BLaER1 treated with 17β-estradiol and CSF1 and Interleukin-3, amounts not matched to agents 10 nM and 100 nM (cell line): ENCODE measurements around the gene IGLON5.

ENCODE experiments used
- H3K27ac ChIP-seq, 11 experiments: shearing (Covaris generic); formaldehyde crosslinking; 2 replicates each; pipeline ENCODE4 v1.8.1; 2022
- H3K27me3 ChIP-seq, 11 experiments: shearing (Covaris generic); formaldehyde crosslinking; 2 replicates each; pipeline ENCODE4 v1.8.1; 2022
- H3K36me3 ChIP-seq, 11 experiments: shearing (Covaris generic); formaldehyde crosslinking; 2 replicates each; pipeline ENCODE4 v1.8.1; 2022
- H3K4me1 ChIP-seq, 10 experiments: shearing (Covaris generic); formaldehyde crosslinking; 2 replicates each; pipeline ENCODE4 v1.8.1; 2022
- H3K4me2 ChIP-seq, 11 experiments: shearing (Covaris generic); formaldehyde crosslinking; 2 replicates each; pipeline ENCODE4 v1.8.1; 2022
- H3K4me3 ChIP-seq, 10 experiments: shearing (Covaris generic); formaldehyde crosslinking; 2 replicates each; pipeline ENCODE4 v1.8.1; 2022
- H3K9ac ChIP-seq, 11 experiments: shearing (Covaris generic); formaldehyde crosslinking; 2 replicates each; pipeline ENCODE4 v1.8.1; 2022
- H3K9me3 ChIP-seq, 11 experiments: shearing (Covaris generic); formaldehyde crosslinking; replicated peaks in 1 of 11; 2 replicates each; pipeline ENCODE4 v1.8.1; 2022
- H4K20me1 ChIP-seq, 11 experiments: shearing (Covaris generic); formaldehyde crosslinking; 2 replicates each; pipeline ENCODE4 v1.8.1; 2022
- Cebpa-rat ChIP-seq, 11 experiments: shearing (Covaris generic); IDR thresholded peaks; 2 replicates each; pipeline ENCODE4 v1.8.1; 2022

IGLON5 gene

DNA sequence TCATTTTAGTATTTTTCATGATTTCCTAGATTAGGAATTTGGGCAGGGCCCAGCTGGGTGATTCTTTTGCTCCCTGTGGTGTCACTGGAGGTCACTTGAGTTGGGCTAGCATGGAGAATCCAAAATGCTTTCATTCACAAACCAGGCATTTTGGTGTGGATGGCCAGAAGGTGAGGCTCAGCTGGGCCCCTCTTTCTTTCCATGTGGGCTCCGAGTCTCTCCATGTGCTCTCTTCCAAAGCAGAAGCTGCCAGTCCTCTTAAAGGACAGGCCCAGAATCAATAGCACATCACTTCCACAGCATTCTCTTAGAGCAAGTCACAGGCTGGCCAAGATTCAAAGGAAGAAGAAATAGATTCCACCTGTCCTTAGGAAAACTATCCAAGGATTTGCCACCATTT is 21.8 kb upstream of the IGLON5 start:
- H3K4me2 ChIP-seq: no peak overlapping the region
- no peaks in the 10 kb centered on the region for H3K36me3 ChIP-seq
- no peak for TF ChIP-seq Cebpa-rat (IDR thresholded peaks at IDR 0.05)
- H3K9ac ChIP-seq: no peak overlapping the region
- peaks cover 20 to 37% (median 33%) of the 10 kb centered on the region in 10 experiments for H3K4me1 ChIP-seq
- H4K20me1 ChIP-seq: no peaks in the 10 kb centered on the region
- H3K9me3 ChIP-seq: peaks cover 0 to 14% (median 0%) of the 10 kb centered on the region in 11 experiments; a peak in 4 of 22 replicates
- H3K27me3 ChIP-seq: no peaks in the 10 kb centered on the region
- H3K4me3 ChIP-seq: no peak overlapping the region
- H3K27ac ChIP-seq: no peak overlapping the region

- H3K9ac ChIP-seq: peak overlapping the region in 8 of 11 experiments; percentile 64 to 80 (median 74); a peak in 14 of 22 replicates
- no peaks in the 10 kb centered on the region for H4K20me1 ChIP-seq
- peak overlapping the region in 4 of 10 experiments; percentile 48 to 60 (median 51); a peak in 6 of 20 replicates for H3K4me3 ChIP-seq
- TF ChIP-seq Cebpa-rat (IDR thresholded peaks at IDR 0.05): no peak
- H3K4me2 ChIP-seq: peak overlapping the region; percentile 84 to 98 (median 89)
- H3K27me3 ChIP-seq: peaks cover 0 to 5% (median 0%) of the 10 kb centered on the region in 11 experiments; a peak in 1 of 22 replicates
- peak overlapping the region in 9 of 11 experiments; percentile 79 to 89 (median 84); a peak in 18 of 22 replicates for H3K27ac ChIP-seq
- peaks cover 34 to 61% (median 53%) of the 10 kb centered on the region in 10 experiments for H3K4me1 ChIP-seq
- no peaks in the 10 kb centered on the region for H3K36me3 ChIP-seq
- H3K9me3 ChIP-seq: peaks cover 0 to 14% (median 0%) of the 10 kb centered on the region in 11 experiments; a peak in 4 of 22 replicates
Observed at GRCh38 chr19:51292971-51293370, 18.5 kb upstream of the IGLON5 start.

GRCh38 chr19:51293571-51294210 is 17.8 kb upstream of the IGLON5 start:
- TF ChIP-seq Cebpa-rat (IDR thresholded peaks at IDR 0.05): no peak
- Histone ChIP-seq H3K36me3 (no peaks in the 10 kb centered on the region), H3K27me3 (peaks cover 0 to 5% (median 0%) of the 10 kb centered on the region in 11 experiments; a peak in 1 of 22 replicates), H3K4me2 (peak overlapping the region; percentile 84 to 98 (median 89)), H3K9ac (peak overlapping the region in 10 of 11 experiments; percentile 5 to 80 (median 74); a peak in 20 of 22 replicates), H3K4me1 (peaks cover 34 to 61% (median 53%) of the 10 kb centered on the region in 10 experiments), H4K20me1 (no peaks in the 10 kb centered on the region), H3K9me3 (peaks cover 0 to 14% (median 0%) of the 10 kb centered on the region in 11 experiments; a peak in 4 of 22 replicates), H3K4me3 (peak overlapping the region in 8 of 10 experiments; percentile 29 to 60 (median 45); a peak in 14 of 20 replicates), H3K27ac (peak overlapping the region in 10 of 11 experiments; percentile 51 to 89 (median 83); a peak in 20 of 22 replicates)

GRCh38 chr19:51294211-51294976 is 17.1 kb upstream of the IGLON5 start:
- TF ChIP-seq Cebpa-rat (IDR thresholded peaks at IDR 0.05): no peak; a peak in 1 of 22 replicates
- H3K4me3 ChIP-seq: peak overlapping the region in 8 of 10 experiments; percentile 29 to 60 (median 48); a peak in 16 of 20 replicates
- no peaks in the 10 kb centered on the region for H4K20me1 ChIP-seq
- H3K9me3 ChIP-seq: peaks cover 0 to 14% (median 0%) of the 10 kb centered on the region in 11 experiments; a peak in 4 of 22 replicates
- peak overlapping the region in 10 of 11 experiments; percentile 5 to 80 (median 74); a peak in 19 of 22 replicates for H3K9ac ChIP-seq
- H3K4me2 ChIP-seq: peak overlapping the region; percentile 84 to 98 (median 89)
- H3K4me1 ChIP-seq: peaks cover 34 to 61% (median 53%) of the 10 kb centered on the region in 10 experiments
- peaks cover 0 to 5% (median 0%) of the 10 kb centered on the region in 11 experiments; a peak in 1 of 22 replicates for H3K27me3 ChIP-seq
- H3K27ac ChIP-seq: peak overlapping the region in 10 of 11 experiments; percentile 51 to 89 (median 83); a peak in 20 of 22 replicates
- no peaks in the 10 kb centered on the region for H3K36me3 ChIP-seq

- no peak for TF ChIP-seq Cebpa-rat (IDR thresholded peaks at IDR 0.05)
- H4K20me1 ChIP-seq: no peaks in the 10 kb centered on the region
- H3K4me1 ChIP-seq: peaks cover 34 to 61% (median 53%) of the 10 kb centered on the region in 10 experiments
- peak overlapping the region in 9 of 11 experiments; percentile 64 to 80 (median 75); a peak in 17 of 22 replicates for H3K9ac ChIP-seq
- peak overlapping the region in 6 of 10 experiments; percentile 29 to 60 (median 51); a peak in 9 of 20 replicates for H3K4me3 ChIP-seq
- no peaks in the 10 kb centered on the region for H3K36me3 ChIP-seq
- peak overlapping the region in 9 of 11 experiments; percentile 79 to 89 (median 84); a peak in 18 of 22 replicates for H3K27ac ChIP-seq
- peaks cover 0 to 14% (median 0%) of the 10 kb centered on the region in 11 experiments; a peak in 3 of 22 replicates for H3K9me3 ChIP-seq
- H3K27me3 ChIP-seq: peaks cover 0 to 5% (median 0%) of the 10 kb centered on the region in 11 experiments; a peak in 1 of 22 replicates
- peak overlapping the region; percentile 84 to 98 (median 89) for H3K4me2 ChIP-seq
Observed at GRCh38 chr19:51294977-51295375, 16.5 kb upstream of the IGLON5 start.

DNA sequence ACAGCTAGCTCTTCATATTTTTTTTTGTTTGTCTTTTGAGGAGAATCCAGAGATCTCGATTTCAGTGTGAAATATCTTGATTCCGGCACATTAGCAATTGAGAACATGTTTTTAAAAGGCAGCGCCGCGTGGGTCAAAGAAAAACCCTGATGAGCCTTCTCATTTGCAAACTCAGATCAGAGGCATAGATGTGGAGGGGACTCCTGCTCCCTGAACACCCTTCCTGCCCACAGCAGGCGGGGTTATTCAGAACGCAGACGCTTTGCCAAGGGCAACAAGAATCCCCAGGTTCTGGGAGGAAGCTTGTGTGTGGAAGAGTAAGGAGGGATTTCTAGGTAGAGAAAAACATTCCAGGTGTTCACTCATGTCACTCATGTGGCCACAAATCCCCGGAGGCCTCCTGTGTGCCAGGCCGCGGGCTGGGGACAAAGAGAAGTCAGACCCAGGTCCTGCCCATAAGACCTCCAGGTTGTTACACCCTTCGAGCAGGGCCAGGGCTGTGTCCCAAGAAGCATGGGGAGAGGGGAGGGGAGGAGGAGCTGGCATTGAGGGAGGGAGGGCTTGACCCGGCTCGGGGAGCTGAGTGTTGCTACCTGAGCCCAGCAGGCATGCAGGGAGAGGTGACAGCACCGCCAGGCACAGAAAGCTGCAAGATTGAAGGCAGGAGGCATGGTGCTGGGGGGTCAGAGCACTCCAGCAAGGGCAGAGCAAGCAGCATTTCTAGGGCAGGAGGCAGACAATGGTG is 15.9 kb upstream of the IGLON5 start:
- Histone ChIP-seq H3K4me1 (peaks cover 34 to 61% (median 53%) of the 10 kb centered on the region in 10 experiments), H3K4me3 (peak overlapping the region in 3 of 10 experiments; percentile 48 to 60 (median 54); a peak in 4 of 20 replicates), H3K27me3 (peaks cover 0 to 5% (median 0%) of the 10 kb centered on the region in 11 experiments; a peak in 1 of 22 replicates), H3K9ac (peak overlapping the region in 9 of 11 experiments; percentile 64 to 80 (median 75); a peak in 17 of 22 replicates), H3K4me2 (peak overlapping the region; percentile 84 to 98 (median 89)), H4K20me1 (no peaks in the 10 kb centered on the region), H3K36me3 (no peaks in the 10 kb centered on the region), H3K27ac (peak overlapping the region in 9 of 11 experiments; percentile 79 to 89 (median 84); a peak in 15 of 22 replicates), H3K9me3 (peaks cover 0 to 11% (median 0%) of the 10 kb centered on the region in 11 experiments; a peak in 3 of 22 replicates)
- TF ChIP-seq Cebpa-rat (IDR thresholded peaks at IDR 0.05): no peak

DNA sequence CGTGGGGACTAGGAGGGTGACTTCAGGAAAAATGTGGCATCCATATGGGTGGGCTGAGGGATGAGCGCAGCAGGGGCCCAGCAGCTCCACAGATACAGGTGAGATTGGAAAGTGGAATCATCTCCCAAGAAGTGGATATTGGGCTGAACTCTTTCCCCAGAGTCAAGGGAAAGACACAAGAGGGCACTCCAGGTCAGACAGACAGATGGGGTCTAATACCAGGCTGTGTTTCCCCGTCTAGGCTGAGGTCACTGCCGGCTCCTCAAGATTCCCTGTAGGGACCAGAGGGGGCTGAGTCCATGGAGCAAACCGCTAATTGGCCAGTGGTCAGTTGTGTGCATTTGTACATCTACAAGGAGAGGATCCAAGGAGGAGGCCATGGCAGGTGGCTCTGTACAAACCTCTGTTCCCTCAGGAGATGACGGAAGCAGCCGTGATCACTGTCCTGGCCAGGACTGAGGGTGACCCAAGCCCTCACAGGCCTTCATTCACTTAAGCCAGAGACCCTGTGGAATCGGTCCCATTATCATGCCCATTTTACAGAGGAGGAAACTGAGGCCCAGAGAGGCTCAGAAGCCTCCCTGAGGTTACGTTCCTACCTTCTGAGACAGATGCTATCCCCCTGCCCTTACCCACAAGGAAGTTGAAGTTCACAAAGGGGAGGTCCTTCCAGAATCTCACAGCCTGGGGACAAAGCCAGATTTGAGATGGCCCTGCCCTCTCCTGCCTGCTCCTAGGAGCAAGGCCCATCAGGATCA is 14.9 kb upstream of the IGLON5 start:
- H3K36me3 ChIP-seq: no peaks in the 10 kb centered on the region
- peak overlapping the region in 9 of 11 experiments; percentile 87 to 98 (median 89); a peak in 15 of 22 replicates for H3K4me2 ChIP-seq
- H3K9ac ChIP-seq: peak overlapping the region in 5 of 11 experiments; percentile 73 to 79 (median 75); a peak in 5 of 22 replicates
- H4K20me1 ChIP-seq: no peaks in the 10 kb centered on the region
- H3K27ac ChIP-seq: 0 out of 22 replicates have a peak overlapping the region, but pooled peaks of 3 of the 11 experiments have one; percentile 12 to 87 (median 82)
- TF ChIP-seq Cebpa-rat (IDR thresholded peaks at IDR 0.05): no peak
- peaks cover 34 to 55% (median 50%) of the 10 kb centered on the region in 10 experiments for H3K4me1 ChIP-seq
- no peak overlapping the region for H3K4me3 ChIP-seq
- H3K27me3 ChIP-seq: peaks cover 0 to 5% (median 0%) of the 10 kb centered on the region in 11 experiments; a peak in 1 of 22 replicates
- H3K9me3 ChIP-seq: peaks cover 0 to 2% (median 0%) of the 10 kb centered on the region in 11 experiments; a peak in 3 of 22 replicates
